HEK293 (cell line): ENCODE measurements around the gene FAM168A.

Experiments
- CTCF ChIA-PET: fragments of 350-600 bp; formaldehyde crosslinking; extraction: SDS; loops from one replicate; lab custom pipeline; 2021; ENCODE audit warnings: antibody characterized with exemption; lab: Yijun Ruan, JAX
- POLR2A ChIA-PET: fragments of 300-600 bp; formaldehyde crosslinking; extraction: SDS; loops from one replicate; lab custom pipeline; 2020; ENCODE audit warnings: antibody characterized with exemption, inconsistent platforms; lab: Yijun Ruan, JAX
- H3K27ac ChIP-seq: fragments of 200-500 bp; sonication (Bioruptor generic); 2 replicates; pipeline ENCODE4 v1.5.1; 2014; ENCODE audit warnings: low read depth, low read length, control low read depth, inconsistent platforms; ENCODE audit errors: extremely low read depth
- H3K36me3 ChIP-seq, 2 experiments: fragments of 200-500 bp in 1 of 2; sonication (Bioruptor generic) in 1 of 2; 1 replicate in 1 of 2; 2 replicates in 1 of 2; pipeline ENCODE4 v1.5.1; 2014 to 2017; ENCODE audit warnings: inconsistent platforms in 2 of 2, low read length in 2 of 2; ENCODE audit not compliant: control insufficient read depth in 2 of 2, insufficient read depth in 1 of 2
- H3K4me1 ChIP-seq: fragments of 200-500 bp; sonication (Bioruptor generic); 2 replicates; pipeline ENCODE4 v1.5.1; 2014; ENCODE audit warnings: mild to moderate bottlenecking, low read length, inconsistent platforms; ENCODE audit not compliant: control insufficient read depth, insufficient read depth
- H3K4me3 ChIP-seq: 2 replicates; pipeline ENCODE4 v1.5.1; 2011; ENCODE audit warnings: low read depth, mild to moderate bottlenecking, control low read depth, low read length, moderate library complexity
- H3K9me3 ChIP-seq: fragments of 200-500 bp; sonication (Bioruptor generic); 2 replicates; pipeline ENCODE4 v1.5.1; 2014; ENCODE audit warnings: low read depth, low read length, inconsistent platforms; ENCODE audit not compliant: control insufficient read depth, insufficient read depth
- GLI2 ChIP-seq: fragments of 450-650 bp; formaldehyde crosslinking; IDR thresholded peaks from 2 replicates; pipeline ENCODE4; 2017; ENCODE audit warnings: missing biosample characterization, missing genetic modification characterization, low read depth, borderline replicate concordance
- MEIS1 ChIP-seq: sonication (generic); formaldehyde crosslinking; IDR thresholded peaks from 2 replicates; pipeline ENCODE4 v1.8.1; 2022; ENCODE audit warnings: missing genetic modification reagents, mild to moderate bottlenecking, borderline replicate concordance
- SP7 ChIP-seq: fragments of 450-650 bp; formaldehyde crosslinking; IDR thresholded peaks from 2 replicates; pipeline ENCODE4 v1.5.1; 2016; ENCODE audit warnings: missing biosample characterization, missing genetic modification characterization
- ZBTB8A ChIP-seq: fragments of 450-650 bp; formaldehyde crosslinking; IDR thresholded peaks from 2 replicates; pipeline ENCODE4 v1.5.1; 2016; ENCODE audit warnings: missing biosample characterization, missing genetic modification characterization
- ZEB2 ChIP-seq: fragments of 450-650 bp; formaldehyde crosslinking; IDR thresholded peaks from 2 replicates; pipeline ENCODE4 v1.5.1; 2016; ENCODE audit warnings: missing biosample characterization, missing genetic modification characterization
- ZFP37 ChIP-seq: fragments of 450-650 bp; formaldehyde crosslinking; IDR thresholded peaks from 2 replicates; pipeline ENCODE4 v1.5.1; 2016; ENCODE audit warnings: missing biosample characterization, missing genetic modification characterization
- ZFP41 ChIP-seq: fragments of 450-650 bp; formaldehyde crosslinking; IDR thresholded peaks from 2 replicates; pipeline ENCODE4 v1.5.1; 2016; ENCODE audit warnings: missing biosample characterization, missing genetic modification characterization, borderline replicate concordance
- ZNF335 ChIP-seq: fragments of 450-650 bp; formaldehyde crosslinking; conservative IDR thresholded peaks from 2 replicates; pipeline ENCODE4 v1.5.1; 2016; ENCODE audit warnings: missing biosample characterization, missing genetic modification characterization
- ZNF394 ChIP-seq: fragments of 450-650 bp; formaldehyde crosslinking; IDR thresholded peaks from 2 replicates; pipeline ENCODE4 v1.5.1; 2016; ENCODE audit warnings: missing biosample characterization, missing genetic modification characterization, mild to moderate bottlenecking, moderate library complexity, borderline replicate concordance
- ZNF501 ChIP-seq: fragments of 450-650 bp; formaldehyde crosslinking; IDR thresholded peaks from 2 replicates; pipeline ENCODE4 v1.5.1; 2016; ENCODE audit warnings: missing biosample characterization, missing genetic modification characterization
- ZNF600 ChIP-seq: fragments of 450-650 bp; formaldehyde crosslinking; IDR thresholded peaks from 2 replicates; pipeline ENCODE4 v1.5.1; 2016; ENCODE audit warnings: missing biosample characterization, missing genetic modification characterization
- ZNF747 ChIP-seq: fragments of 450-650 bp; formaldehyde crosslinking; IDR thresholded peaks from 2 replicates; pipeline ENCODE4 v1.5.1; 2016; ENCODE audit warnings: missing biosample characterization, missing genetic modification characterization
- TF ChIP-seq, protein P1 (sequence below): fragments of 450-650 bp; formaldehyde crosslinking; IDR thresholded peaks from 2 replicates; pipeline ENCODE4 v1.5.0; 2017; ENCODE audit warnings: missing biosample characterization, missing genetic modification characterization, borderline replicate concordance
- TF ChIP-seq, protein P2 (sequence below): fragments of 450-650 bp; formaldehyde crosslinking; optimal IDR thresholded peaks from 2 replicates; pipeline ENCODE3; 2016; ENCODE audit warnings: missing biosample characterization, mild to moderate bottlenecking, missing genetic modification characterization
- TF ChIP-seq, protein P3 (sequence below): fragments of 450-650 bp; formaldehyde crosslinking; IDR thresholded peaks from 2 replicates; pipeline ENCODE4 v1.5.1; 2016; ENCODE audit warnings: missing biosample characterization, missing genetic modification characterization, low read depth

The FAM168A gene

DNA sequence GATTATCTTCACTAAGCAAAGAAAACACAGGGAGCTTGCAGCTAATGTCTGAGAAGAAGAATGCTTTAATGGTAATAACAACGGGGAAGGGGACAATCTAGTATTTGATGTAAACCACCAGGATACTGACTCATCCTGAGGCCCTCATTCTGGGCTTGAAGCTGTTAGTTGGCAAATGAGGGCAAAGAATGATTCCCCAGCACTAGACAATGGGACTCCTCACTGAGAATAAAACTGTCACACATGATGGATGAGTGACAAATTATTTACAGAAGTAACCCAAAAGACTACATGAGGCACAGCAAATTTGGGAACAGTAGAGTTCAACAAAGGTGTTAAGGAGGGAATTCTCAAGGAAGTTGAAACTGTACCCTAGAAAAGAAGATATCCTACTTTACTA, 76.3 kb downstream of the FAM168A start (continued):
- no peak for TF ChIP-seq ZNF501 (tag by site-specific recombination)
- TF ChIP-seq ZNF600: no peak
- TF ChIP-seq ZFP41: no peak
- TF ChIP-seq ZFP37 (tag by site-specific recombination): no peak
- no peak for TF ChIP-seq ZNF394 (tag by site-specific recombination)
- peak; percentile 44; the same call in 1 of the 2 replicates for TF ChIP-seq MEIS1 (CRISPR knock-in tag)
- no peak for TF ChIP-seq ZNF747
- TF ChIP-seq, protein P1, sequence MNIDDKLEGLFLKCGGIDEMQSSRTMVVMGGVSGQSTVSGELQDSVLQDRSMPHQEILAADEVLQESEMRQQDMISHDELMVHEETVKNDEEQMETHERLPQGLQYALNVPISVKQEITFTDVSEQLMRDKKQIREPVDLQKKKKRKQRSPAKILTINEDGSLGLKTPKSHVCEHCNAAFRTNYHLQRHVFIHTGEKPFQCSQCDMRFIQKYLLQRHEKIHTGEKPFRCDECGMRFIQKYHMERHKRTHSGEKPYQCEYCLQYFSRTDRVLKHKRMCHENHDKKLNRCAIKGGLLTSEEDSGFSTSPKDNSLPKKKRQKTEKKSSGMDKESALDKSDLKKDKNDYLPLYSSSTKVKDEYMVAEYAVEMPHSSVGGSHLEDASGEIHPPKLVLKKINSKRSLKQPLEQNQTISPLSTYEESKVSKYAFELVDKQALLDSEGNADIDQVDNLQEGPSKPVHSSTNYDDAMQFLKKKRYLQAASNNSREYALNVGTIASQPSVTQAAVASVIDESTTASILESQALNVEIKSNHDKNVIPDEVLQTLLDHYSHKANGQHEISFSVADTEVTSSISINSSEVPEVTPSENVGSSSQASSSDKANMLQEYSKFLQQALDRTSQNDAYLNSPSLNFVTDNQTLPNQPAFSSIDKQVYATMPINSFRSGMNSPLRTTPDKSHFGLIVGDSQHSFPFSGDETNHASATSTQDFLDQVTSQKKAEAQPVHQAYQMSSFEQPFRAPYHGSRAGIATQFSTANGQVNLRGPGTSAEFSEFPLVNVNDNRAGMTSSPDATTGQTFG (tag by site-specific recombination): no peak
- 0 out of 2 replicates have a peak, but pooled peaks have one; percentile 29 for TF ChIP-seq ZEB2 (tag by site-specific recombination)
- TF ChIP-seq, protein P2, sequence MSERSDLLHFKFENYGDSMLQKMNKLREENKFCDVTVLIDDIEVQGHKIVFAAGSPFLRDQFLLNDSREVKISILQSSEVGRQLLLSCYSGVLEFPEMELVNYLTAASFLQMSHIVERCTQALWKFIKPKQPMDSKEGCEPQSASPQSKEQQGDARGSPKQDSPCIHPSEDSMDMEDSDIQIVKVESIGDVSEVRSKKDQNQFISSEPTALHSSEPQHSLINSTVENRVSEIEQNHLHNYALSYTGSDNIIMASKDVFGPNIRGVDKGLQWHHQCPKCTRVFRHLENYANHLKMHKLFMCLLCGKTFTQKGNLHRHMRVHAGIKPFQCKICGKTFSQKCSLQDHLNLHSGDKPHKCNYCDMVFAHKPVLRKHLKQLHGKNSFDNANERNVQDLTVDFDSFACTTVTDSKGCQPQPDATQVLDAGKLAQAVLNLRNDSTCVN (tag by site-specific recombination): no peak

DNA sequence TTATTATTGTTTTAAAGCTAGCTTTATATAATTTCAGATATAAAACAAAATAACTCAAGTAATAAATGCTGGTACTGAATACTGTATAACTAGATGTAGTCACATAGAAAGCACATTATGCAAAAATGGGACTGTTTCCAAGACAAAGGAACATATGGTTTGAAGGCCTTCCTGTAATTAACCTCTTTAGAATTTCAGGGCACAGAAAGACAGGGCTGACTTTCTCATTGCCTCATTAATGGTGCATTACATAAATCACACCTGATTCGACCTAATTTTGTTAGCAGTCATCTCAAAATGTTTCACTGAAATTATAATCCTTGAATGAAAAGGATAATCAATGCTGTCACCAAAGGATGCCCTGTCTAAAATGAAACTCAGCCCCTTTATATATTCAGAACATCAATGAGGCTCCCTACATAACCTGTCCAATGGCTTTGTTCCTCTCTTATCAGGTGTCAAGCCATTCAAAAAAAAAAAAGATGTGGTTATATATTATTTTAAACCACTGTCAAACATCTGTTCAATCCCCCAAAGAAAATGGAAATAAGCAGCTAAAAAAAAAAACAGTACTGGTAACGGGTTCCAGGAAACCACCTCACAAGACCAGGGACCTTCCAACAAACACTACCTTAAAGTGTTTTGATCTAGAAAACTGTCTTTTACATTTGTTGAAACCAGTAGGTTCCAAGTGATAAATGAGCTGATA, 77.4 kb downstream of the FAM168A start:
- H3K4me3 ChIP-seq: no peak overlapping the region

DNA sequence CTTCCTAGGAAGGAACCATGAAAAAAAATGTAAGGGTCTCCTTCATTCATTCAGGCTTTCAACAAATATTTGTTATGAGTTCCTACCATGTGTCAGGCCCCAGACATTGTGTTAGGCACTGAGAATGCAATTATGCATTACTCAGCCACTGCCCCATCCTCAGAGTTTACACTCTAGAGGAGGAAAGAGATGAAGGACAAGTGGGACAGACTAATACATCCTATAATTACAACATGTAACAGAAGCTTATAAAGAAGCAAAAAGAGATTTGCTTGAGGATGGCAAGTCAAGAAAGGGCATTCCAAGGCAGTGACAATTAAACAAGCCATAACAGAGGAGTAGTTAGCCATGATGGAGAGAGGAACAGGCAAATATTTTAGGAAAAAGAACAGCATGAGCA, 78.6 kb downstream of the FAM168A start:
- Histone ChIP-seq H3K27ac (no peak overlapping the region), H3K4me1 (no peaks in the 10 kb centered on the region; the same call in 1 of the 2 replicates), H3K4me3 (no peak overlapping the region), H3K9me3 (no peaks in the 10 kb centered on the region), H3K36me3 (no peaks in the 10 kb centered on the region)
- TF ChIP-seq, protein P3, sequence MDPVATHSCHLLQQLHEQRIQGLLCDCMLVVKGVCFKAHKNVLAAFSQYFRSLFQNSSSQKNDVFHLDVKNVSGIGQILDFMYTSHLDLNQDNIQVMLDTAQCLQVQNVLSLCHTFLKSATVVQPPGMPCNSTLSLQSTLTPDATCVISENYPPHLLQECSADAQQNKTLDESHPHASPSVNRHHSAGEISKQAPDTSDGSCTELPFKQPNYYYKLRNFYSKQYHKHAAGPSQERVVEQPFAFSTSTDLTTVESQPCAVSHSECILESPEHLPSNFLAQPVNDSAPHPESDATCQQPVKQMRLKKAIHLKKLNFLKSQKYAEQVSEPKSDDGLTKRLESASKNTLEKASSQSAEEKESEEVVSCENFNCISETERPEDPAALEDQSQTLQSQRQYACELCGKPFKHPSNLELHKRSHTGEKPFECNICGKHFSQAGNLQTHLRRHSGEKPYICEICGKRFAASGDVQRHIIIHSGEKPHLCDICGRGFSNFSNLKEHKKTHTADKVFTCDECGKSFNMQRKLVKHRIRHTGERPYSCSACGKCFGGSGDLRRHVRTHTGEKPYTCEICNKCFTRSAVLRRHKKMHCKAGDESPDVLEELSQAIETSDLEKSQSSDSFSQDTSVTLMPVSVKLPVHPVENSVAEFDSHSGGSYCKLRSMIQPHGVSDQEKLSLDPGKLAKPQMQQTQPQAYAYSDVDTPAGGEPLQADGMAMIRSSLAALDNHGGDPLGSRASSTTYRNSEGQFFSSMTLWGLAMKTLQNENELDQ (tag by site-specific recombination): no peak
- TF ChIP-seq SP7 (tag by site-specific recombination): peak; percentile 70
- ChIA-PET POLR2A (no interaction called here), CTCF (interaction anchor here (0.6 to 1.3 kb wide), 6 partner anchors 32 to 106 kb away, joined by 3 to 6 read pairs (median 3); no protein-coding TSS in a partner anchor)

More for the DNA sequence above, 77.4 kb downstream of the FAM168A start:
- no peaks in the 10 kb centered on the region for H3K9me3 ChIP-seq
- TF ChIP-seq SP7 (tag by site-specific recombination) (peak; percentile 35; the same call in 1 of the 2 replicates), GLI2 (tag by site-specific recombination) (no peak), ZNF335 (tag by site-specific recombination) (peak; percentile 33; the same call in 1 of the 2 replicates), ZBTB8A (tag by site-specific recombination) (peak; percentile 44; the same call in 1 of the 2 replicates)
- H3K36me3 ChIP-seq: no peaks in the 10 kb centered on the region
- ChIA-PET POLR2A (no interaction called here), CTCF (interaction anchor here (1.1 to 2.0 kb wide), 3 partner anchors 11 to 96 kb away, joined by 3 to 11 read pairs (median 3); no protein-coding TSS in a partner anchor)
- no peak overlapping the region for H3K27ac ChIP-seq
- no peaks in the 10 kb centered on the region; the same call in 1 of the 2 replicates for H3K4me1 ChIP-seq
